Ishikawa (cell line): ENCODE results near the gene CR1.
A peak's percentile ranks its signal among the peaks of the same experiment; 100 is the strongest.

Source experiments
- CEBPB ChIP-seq: IDR thresholded peaks from 2 replicates; pipeline ENCODE4 v1.6.1; 2012
- CREB1 ChIP-seq: IDR thresholded peaks from 2 replicates; pipeline ENCODE4 v1.6.1; 2012; ENCODE audit warnings: low read depth
- EGR1 ChIP-seq: IDR thresholded peaks from 2 replicates; pipeline ENCODE4 v1.6.1; 2012
- EP300 ChIP-seq: IDR thresholded peaks from 2 replicates; pipeline ENCODE4 v1.6.1; 2012; ENCODE audit warnings: borderline replicate concordance
- FOXM1 ChIP-seq: IDR thresholded peaks from 2 replicates; pipeline ENCODE4 v1.6.1; 2012; ENCODE audit warnings: low read depth, borderline replicate concordance
- NFIC ChIP-seq: IDR thresholded peaks from 2 replicates; pipeline ENCODE4 v1.6.1; 2012
- RAD21 ChIP-seq: IDR thresholded peaks from 2 replicates; pipeline ENCODE4 v1.6.1; 2012; ENCODE audit warnings: low read depth
- TAF1 ChIP-seq: IDR thresholded peaks from 2 replicates; pipeline ENCODE4 v1.6.1; 2012; ENCODE audit warnings: low read depth, mild to moderate bottlenecking
- TCF12 ChIP-seq: IDR thresholded peaks from 2 replicates; pipeline ENCODE4 v1.6.1; 2012; ENCODE audit warnings: low read depth
- TEAD4 ChIP-seq: IDR thresholded peaks from 2 replicates; pipeline ENCODE4 v1.6.1; 2012
- YY1 ChIP-seq: IDR thresholded peaks from 2 replicates; pipeline ENCODE4 v1.6.1; 2012; ENCODE audit warnings: low read depth
- TF ChIP-seq, protein P1 (sequence below): IDR thresholded peaks from 2 replicates; pipeline ENCODE4 v1.6.1; 2012; ENCODE audit warnings: low read depth, mild to moderate bottlenecking
- TF ChIP-seq, protein P2 (sequence below): IDR thresholded peaks from 2 replicates; pipeline ENCODE4 v1.6.1; 2012
- TF ChIP-seq, protein P3 (sequence below): IDR thresholded peaks from 2 replicates; pipeline ENCODE4 v1.6.1; 2012

The CR1 gene

DNA sequence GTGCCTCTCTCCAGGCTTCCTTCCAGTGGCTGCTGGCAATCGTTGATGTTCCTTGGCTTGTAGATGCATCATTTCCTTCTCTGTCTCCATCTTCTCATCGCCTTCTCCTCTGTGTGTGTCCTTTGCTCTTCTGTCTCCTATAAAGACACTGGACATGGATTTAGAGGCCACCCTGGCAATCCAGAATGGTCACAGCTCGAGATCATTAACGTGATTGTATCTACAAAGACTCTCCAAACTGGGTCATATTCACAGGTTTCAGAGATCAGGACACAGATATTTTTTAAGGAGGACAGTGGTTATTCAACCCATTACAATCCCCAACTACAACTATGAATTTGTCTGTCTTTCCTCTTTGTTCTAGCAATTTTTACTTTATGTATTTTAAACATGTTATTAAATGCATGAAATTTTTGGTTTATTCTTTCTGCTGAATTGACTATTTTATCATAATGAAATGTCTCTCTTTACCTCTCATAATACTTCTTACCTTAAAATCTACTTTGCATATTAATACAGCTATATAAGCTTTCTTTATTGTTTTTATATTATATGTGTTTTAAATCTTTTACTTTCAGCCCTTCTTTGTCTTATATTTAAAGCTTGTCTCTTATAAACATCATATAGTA, 22.8 kb downstream of the CR1 start:
- TF ChIP-seq TCF12: no peak

DNA sequence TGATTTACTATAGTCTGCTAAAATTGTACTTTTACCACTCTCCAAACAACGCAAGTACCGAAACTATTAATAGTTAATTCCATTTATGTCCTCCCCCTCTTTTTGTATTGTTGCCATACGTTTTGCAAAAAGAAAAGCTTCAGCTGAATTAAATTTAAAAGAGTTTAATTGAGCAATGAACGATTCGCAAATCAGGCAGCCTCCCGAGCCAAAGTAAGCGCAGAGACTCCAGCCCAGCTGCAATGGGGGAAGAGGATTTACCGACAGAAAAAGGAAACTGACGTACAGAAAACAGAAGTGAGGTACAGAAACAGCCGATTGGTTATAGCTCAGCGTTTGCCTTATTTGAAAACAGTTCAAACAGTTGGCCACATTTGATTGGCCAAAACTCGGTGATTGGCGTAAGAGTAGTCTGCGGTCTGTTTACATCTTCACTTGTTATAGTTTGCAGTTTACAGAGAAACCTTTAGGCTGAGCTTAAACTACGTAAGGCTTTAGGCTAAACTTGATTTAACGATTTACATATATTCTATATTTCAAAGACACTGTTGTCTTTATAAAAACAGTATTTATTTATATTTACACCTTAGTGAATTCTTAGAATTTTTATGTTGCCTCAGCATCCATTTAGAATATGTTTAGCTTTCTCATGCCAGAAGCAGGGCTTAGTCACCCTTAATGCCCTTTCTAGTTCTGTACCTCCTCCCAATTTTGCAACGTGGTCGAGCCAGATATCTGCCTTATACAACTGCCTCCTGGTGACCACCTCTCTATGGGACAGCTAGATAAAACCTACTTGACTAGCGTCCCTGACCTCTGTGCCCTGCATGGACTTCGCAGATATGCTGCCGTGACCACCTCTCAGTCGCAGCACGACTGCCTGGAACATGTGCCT, 23.8 kb downstream of the CR1 start:
- TF ChIP-seq TAF1 (no peak), EGR1 (no peak), RAD21 (no peak), CEBPB (no peak)
- TF ChIP-seq, protein P1, sequence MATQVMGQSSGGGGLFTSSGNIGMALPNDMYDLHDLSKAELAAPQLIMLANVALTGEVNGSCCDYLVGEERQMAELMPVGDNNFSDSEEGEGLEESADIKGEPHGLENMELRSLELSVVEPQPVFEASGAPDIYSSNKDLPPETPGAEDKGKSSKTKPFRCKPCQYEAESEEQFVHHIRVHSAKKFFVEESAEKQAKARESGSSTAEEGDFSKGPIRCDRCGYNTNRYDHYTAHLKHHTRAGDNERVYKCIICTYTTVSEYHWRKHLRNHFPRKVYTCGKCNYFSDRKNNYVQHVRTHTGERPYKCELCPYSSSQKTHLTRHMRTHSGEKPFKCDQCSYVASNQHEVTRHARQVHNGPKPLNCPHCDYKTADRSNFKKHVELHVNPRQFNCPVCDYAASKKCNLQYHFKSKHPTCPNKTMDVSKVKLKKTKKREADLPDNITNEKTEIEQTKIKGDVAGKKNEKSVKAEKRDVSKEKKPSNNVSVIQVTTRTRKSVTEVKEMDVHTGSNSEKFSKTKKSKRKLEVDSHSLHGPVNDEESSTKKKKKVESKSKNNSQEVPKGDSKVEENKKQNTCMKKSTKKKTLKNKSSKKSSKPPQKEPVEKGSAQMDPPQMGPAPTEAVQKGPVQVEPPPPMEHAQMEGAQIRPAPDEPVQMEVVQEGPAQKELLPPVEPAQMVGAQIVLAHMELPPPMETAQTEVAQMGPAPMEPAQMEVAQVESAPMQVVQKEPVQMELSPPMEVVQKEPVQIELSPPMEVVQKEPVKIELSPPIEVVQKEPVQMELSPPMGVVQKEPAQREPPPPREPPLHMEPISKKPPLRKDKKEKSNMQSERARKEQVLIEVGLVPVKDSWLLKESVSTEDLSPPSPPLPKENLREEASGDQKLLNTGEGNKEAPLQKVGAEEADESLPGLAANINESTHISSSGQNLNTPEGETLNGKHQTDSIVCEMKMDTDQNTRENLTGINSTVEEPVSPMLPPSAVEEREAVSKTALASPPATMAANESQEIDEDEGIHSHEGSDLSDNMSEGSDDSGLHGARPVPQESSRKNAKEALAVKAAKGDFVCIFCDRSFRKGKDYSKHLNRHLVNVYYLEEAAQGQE: no peak
- TF ChIP-seq, protein P2, sequence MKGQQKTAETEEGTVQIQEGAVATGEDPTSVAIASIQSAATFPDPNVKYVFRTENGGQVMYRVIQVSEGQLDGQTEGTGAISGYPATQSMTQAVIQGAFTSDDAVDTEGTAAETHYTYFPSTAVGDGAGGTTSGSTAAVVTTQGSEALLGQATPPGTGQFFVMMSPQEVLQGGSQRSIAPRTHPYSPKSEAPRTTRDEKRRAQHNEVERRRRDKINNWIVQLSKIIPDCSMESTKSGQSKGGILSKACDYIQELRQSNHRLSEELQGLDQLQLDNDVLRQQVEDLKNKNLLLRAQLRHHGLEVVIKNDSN: no peak

DNA sequence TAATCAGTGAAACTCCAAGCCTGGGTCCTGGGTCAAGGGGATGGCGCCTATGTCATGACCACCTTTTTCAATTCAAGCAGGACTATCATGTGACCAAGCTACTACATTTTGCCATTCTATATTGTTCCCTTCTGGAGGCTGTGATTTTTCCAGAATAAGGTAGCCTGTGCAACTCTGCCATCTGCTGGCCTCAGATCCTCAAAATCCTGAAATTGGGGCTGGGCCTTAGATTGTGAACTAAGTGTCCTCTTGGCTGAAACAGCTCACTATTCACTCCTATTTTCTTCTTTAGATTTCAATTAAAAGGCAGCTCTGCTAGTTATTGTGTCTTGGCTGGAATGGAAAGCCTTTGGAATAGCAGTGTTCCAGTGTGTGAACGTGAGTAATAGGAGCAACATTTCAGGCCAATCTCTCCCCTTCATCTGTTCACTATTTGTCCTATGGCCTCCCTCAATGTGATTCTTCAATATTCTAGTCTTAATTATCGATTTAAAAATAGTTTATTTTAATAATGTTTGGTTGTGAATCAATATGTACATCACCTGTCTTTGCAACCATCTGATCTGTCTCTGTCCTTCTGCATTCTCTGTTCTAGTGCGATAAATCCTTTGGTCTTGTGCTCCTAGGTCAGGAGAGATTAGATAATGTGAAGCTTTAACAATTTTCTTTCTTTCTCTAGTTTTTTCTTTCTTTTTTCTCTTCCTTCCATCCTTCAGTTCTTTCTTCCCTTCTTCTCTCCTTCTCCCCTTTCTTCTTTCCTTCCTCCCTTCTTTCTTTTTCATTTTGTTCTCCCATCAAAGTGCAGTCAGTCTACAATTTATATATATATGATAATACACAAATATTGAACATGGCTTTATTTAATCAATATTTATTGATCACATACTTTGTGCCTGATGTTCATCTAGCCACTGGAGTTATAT, 69.8 kb downstream of the CR1 start:
- TF ChIP-seq NFIC (no peak), RAD21 (peak; percentile 45; the same call in 1 of the 2 replicates)

DNA sequence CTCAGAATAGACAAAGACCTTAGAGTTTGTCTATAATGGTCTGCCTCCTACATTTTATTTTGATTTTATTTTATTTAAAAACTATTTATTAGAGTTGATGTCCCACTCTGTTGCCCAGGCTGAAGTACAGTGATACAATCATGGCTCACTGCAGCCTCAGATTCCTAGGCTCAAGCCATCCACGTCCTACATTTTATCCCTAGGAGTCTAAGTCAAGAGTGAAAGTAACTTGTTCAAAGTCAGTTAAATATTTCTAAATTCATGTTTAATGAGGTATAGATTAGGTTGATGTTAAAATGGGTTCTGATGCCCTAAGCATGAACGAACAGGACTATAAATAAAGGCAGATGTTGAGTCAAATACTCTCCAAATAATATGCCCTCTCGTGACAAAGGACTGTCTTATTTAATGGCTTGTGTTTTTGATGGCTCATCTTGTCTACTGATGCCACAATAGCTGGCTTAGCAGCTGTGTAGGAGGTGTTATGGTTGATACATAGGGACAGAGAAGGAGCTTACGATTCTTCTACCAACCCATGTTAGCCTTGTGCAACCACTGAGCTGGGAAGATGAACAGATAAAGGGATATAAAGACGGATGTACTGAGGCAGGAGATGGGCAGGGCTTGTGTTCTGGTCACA, 83.0 kb downstream of the CR1 start:
- TF ChIP-seq CREB1 (no peak), EGR1 (no peak), YY1 (no peak), TCF12 (no peak), NFIC (no peak), TAF1 (no peak), EP300 (no peak), TEAD4 (no peak), RAD21 (no peak), FOXM1 (no peak), CEBPB (no peak)
- TF ChIP-seq, protein P3, sequence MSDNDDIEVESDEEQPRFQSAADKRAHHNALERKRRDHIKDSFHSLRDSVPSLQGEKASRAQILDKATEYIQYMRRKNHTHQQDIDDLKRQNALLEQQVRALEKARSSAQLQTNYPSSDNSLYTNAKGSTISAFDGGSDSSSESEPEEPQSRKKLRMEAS: no peak
- TF ChIP-seq, protein P1: no peak
- TF ChIP-seq, protein P2: no peak

DNA sequence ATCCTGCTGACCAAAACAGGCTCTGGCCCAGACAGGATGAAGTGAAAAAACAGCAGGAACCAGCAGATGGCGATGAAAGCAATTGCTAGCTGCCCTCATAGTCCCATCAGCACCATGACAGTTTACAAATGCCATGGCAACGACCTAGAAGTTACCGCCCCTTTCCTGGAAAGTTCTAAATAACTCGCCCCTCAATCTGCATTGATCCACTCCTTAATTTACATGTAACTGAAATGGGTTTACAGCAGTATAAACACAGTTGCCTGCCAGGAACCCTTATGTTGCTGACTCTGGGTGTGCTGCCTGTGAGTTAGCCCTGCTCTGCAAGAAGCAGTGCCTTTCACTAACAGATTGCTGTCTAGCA, 83.5 kb downstream of the CR1 start:
- TF ChIP-seq TAF1 (no peak), RAD21 (peak; percentile 62), TCF12 (no peak), YY1 (peak; percentile 76)

DNA sequence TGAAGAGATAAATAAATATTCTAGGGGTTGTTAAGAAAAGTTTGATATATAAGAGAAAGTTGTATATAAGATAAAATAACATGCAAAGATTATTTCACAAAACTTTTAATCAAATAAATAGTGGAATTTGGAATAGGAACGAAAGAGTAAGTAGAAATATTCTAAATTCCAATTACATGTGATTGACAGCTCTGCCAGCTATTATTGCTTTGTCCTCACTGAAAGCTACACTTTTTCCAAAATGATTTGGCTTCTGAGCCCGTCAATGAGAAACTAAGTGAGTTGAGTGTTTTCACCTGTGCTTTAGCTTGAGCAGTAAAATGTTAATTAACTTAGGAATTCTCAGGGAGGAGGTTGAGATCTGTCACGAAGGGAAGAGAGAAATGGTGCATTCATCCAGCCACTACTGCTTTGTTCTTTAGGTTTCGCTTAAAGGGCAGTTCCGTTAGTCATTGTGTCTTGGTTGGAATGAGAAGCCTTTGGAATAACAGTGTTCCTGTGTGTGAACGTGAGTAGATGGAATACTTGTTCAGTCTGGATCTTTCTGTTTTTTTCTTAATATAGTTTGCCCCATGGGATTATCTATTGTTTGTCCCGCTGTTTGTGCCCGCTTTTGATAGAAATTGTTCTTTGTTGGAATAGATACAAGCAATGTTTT, 85.7 kb downstream of the CR1 start:
- no peak for TF ChIP-seq TCF12
